GM23338 (cell line): ENCODE data around the gene LARGE1. TPM values are rescaled to one million over a fixed set of nuclear protein-coding genes. Genes with fewer than 3 reads are reported as not detected.

Source experiments
- ATAC-seq: fragments of 200-7000 bp; cut with Tn5 transposase; 3 replicates; pipeline ENCODE4 v1.9.1; 2020
- DNase-seq: peaks from one replicate; pipeline ENCODE4 v3.0.0-alpha.2; 2015; ENCODE audit warnings: low spot score
- H2AFZ ChIP-seq: fragments of 200-600 bp; sonication (generic); 2 replicates; pipeline ENCODE4 v1.8.0; 2016; ENCODE audit warnings: antibody characterized with exemption, mild to moderate bottlenecking, moderate library complexity
- H3F3A ChIP-seq: fragments of 200-600 bp; sonication (generic); replicated peaks from 2 replicates; pipeline ENCODE4 v1.8.0; 2017; ENCODE audit warnings: antibody characterized with exemption, mixed run types, low read depth
- H3K27ac ChIP-seq: fragments of 200-600 bp; sonication (generic); 2 replicates; pipeline ENCODE4 v1.6.1; 2016; ENCODE audit warnings: low read depth
- H3K27me3 ChIP-seq: fragments of 200-600 bp; sonication (generic); 2 replicates; pipeline ENCODE4 v1.8.0; 2016; ENCODE audit warnings: mild to moderate bottlenecking, mixed run types, moderate library complexity; ENCODE audit not compliant: insufficient read depth
- H3K36me3 ChIP-seq: fragments of 200-600 bp; sonication (generic); 2 replicates; pipeline ENCODE4 v1.8.0; 2016; ENCODE audit warnings: mild to moderate bottlenecking; ENCODE audit not compliant: insufficient read depth
- H3K4me1 ChIP-seq: fragments of 200-600 bp; sonication (generic); 2 replicates; pipeline ENCODE4 v1.8.0; 2016; ENCODE audit warnings: mild to moderate bottlenecking, moderate library complexity; ENCODE audit not compliant: insufficient read depth
- H3K4me2 ChIP-seq: fragments of 200-600 bp; sonication (generic); 2 replicates; pipeline ENCODE4 v1.7.1; 2017; ENCODE audit warnings: mixed run types
- H3K4me3 ChIP-seq: fragments of 200-600 bp; sonication (generic); 2 replicates; pipeline ENCODE4 v1.6.1; 2016; ENCODE audit warnings: mixed run types
- H3K79me2 ChIP-seq: fragments of 200-600 bp; sonication (generic); replicated peaks from 2 replicates; pipeline ENCODE4 v1.8.0; 2017; ENCODE audit warnings: mild to moderate bottlenecking; ENCODE audit not compliant: insufficient read depth
- H3K9me2 ChIP-seq: fragments of 200-600 bp; sonication (generic); 2 replicates; pipeline ENCODE4 v1.8.0; 2017; ENCODE audit not compliant: insufficient read depth
- H4K20me1 ChIP-seq: fragments of 200-600 bp; sonication (generic); replicated peaks from 2 replicates; pipeline ENCODE4 v1.8.0; 2017; ENCODE audit warnings: mild to moderate bottlenecking; ENCODE audit not compliant: insufficient read depth
- H3K27ac Mint-ChIP-seq: 2 replicates; pipeline ENCODE4 v1.8.0; 2020; ENCODE audit warnings: inconsistent platforms, mild to moderate bottlenecking, moderate library complexity, mixed read lengths
- H3K27me3 Mint-ChIP-seq: 3 replicates; pipeline ENCODE4 v1.8.0; 2022; ENCODE audit warnings: low read depth, mild to moderate bottlenecking, moderate library complexity, mixed read lengths, inconsistent platforms; ENCODE audit not compliant: insufficient read depth, poor library complexity
- H3K36me3 Mint-ChIP-seq: 3 replicates; pipeline ENCODE4 v1.8.0; 2021; ENCODE audit warnings: low read depth, mild to moderate bottlenecking, inconsistent platforms, moderate library complexity, mixed read lengths
- H3K4me1 Mint-ChIP-seq: 3 replicates; pipeline ENCODE4 v1.8.0; 2020; ENCODE audit warnings: mild to moderate bottlenecking, inconsistent platforms, mixed read lengths
- H3K4me3 Mint-ChIP-seq: 3 replicates; pipeline ENCODE4 v1.8.0; 2021; ENCODE audit warnings: moderate library complexity, mild to moderate bottlenecking, inconsistent platforms, mixed read lengths
- H3K9me3 Mint-ChIP-seq: 3 replicates; pipeline ENCODE4 v1.8.0; 2020; ENCODE audit warnings: moderate library complexity, mild to moderate bottlenecking, inconsistent platforms, mixed read lengths
- CREB1 ChIP-seq: fragments of 250-450 bp; sonication (Bioruptor Pico); IDR thresholded peaks from 2 replicates; pipeline ENCODE4 v1.5.0; 2020; ENCODE audit warnings: low read depth, mild to moderate bottlenecking, moderate library complexity
- EZH2 ChIP-seq: fragments of 200-600 bp; sonication (generic); IDR thresholded peaks from one replicate; pipeline ENCODE4 v1.8.0; 2017; ENCODE audit warnings: antibody characterized with exemption, mild to moderate bottlenecking, low read depth; ENCODE audit not compliant: unreplicated experiment
- EZH2phosphoT487 ChIP-seq: fragments of 200-600 bp; sonication (generic); IDR thresholded peaks from one replicate; pipeline ENCODE4 v1.8.1; 2018; ENCODE audit warnings: antibody characterized with exemption; ENCODE audit not compliant: unreplicated experiment
- JUNB ChIP-seq: IDR thresholded peaks from one replicate; pipeline ENCODE4 v1.6.1; 2016; ENCODE audit warnings: antibody characterized with exemption; ENCODE audit not compliant: unreplicated experiment
- NANOG ChIP-seq: IDR thresholded peaks from 2 replicates; pipeline ENCODE4 v1.6.1; 2016; ENCODE audit warnings: antibody characterized with exemption, borderline replicate concordance
- POLR2AphosphoS5 ChIP-seq: IDR thresholded peaks from 2 replicates; pipeline ENCODE4 v1.6.1; 2016; ENCODE audit warnings: antibody characterized with exemption, low read depth
- STAT1 ChIP-seq: IDR thresholded peaks from one replicate; pipeline ENCODE4 v1.6.1; 2016; ENCODE audit warnings: antibody characterized with exemption; ENCODE audit not compliant: unreplicated experiment
- ZNF114 ChIP-seq: fragments of 250-450 bp; sonication (Bioruptor Pico); IDR thresholded peaks from 2 replicates; pipeline ENCODE4 v1.5.0; 2020; ENCODE audit warnings: mild to moderate bottlenecking, moderate library complexity
- ZNF331 ChIP-seq: fragments of 250-450 bp; sonication (Bioruptor Pico); IDR thresholded peaks from 2 replicates; pipeline ENCODE4 v1.5.0; 2020; ENCODE audit warnings: low read depth, mild to moderate bottlenecking, moderate library complexity
- polyA plus RNA-seq: library from polyadenylated mRNA; unstranded; fragments of >200 nt; fragmentation: Nextera tagmentation; extraction: Ambion mirVana; gene quantifications from 2 replicates; pipeline ENCODE4 v1.2.1, GENCODE V29; 2016
- total RNA-seq: library from RNA; depleted of rRNA; stranded (reverse); fragments of >200 nt; shearing (Covaris generic); gene quantifications from 2 replicates; pipeline ENCODE4 v1.2.3, GENCODE V29; 2014
- TF ChIP-seq, protein P1 (sequence below): IDR thresholded peaks from 2 replicates; pipeline ENCODE4 v1.6.1; 2016; ENCODE audit warnings: antibody characterized with exemption
- TF ChIP-seq, protein P2 (sequence below): fragments of 250-450 bp; sonication (Bioruptor Pico); IDR thresholded peaks from 2 replicates; pipeline ENCODE4 v1.5.0; 2020; ENCODE audit warnings: mild to moderate bottlenecking, moderate library complexity
- TF ChIP-seq, protein P3 (sequence below): IDR thresholded peaks from one replicate; pipeline ENCODE4 v1.6.1; 2018; ENCODE audit warnings: antibody characterized with exemption; ENCODE audit not compliant: unreplicated experiment
- TF ChIP-seq, protein P4 (sequence below), 2 experiments: fragments of 200-600 bp in 1 of 2; sonication (generic) in 1 of 2; conservative IDR thresholded peaks; 2 replicates each; pipeline versions ENCODE4 v1.5.1 to v1.6.1; 2016 to 2017; ENCODE audit warnings: antibody characterized with exemption in 2 of 2, low read depth in 2 of 2, mild to moderate bottlenecking in 2 of 2, moderate library complexity in 1 of 2

The LARGE1 gene
- total and polyA plus RNA-seq, 2 experiments from 2014 or later = 12.8 to 75.6 TPM

DNA sequence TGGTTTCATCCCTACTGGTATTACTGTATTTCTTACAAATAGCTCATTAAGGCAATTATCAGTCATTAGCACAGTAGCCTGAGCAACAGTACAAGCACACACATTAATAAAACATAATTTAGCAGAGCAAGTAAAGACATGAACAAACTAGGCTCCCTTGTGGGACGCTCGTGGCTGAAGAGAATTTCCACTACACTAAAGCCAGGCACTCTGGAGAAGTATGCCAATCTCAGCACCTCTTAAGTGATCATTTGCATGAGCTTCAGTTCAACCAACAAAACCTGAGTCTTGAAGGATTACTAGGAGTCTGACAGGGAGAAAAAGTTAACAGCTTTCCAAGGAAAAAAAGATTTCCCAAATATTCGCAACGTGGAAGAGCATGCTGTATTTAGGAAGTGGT, 109.1 kb downstream of the LARGE1 start:
- no peak for DNase-seq
- Histone ChIP-seq H2AFZ (no peak overlapping the region), H3K79me2 (peaks cover 25% of the 10 kb centered on the region), H3K9me2 (peaks cover 4% of the 10 kb centered on the region; the same call in 1 of the 2 replicates), H3K27ac (no peak overlapping the region), H4K20me1 (peaks cover 56% of the 10 kb centered on the region), H3K4me1 (peaks cover 46% of the 10 kb centered on the region), H3K27me3 (no peaks in the 10 kb centered on the region), H3K4me3 (no peak overlapping the region), H3F3A (no peaks in the 10 kb centered on the region), H3K4me2 (no peak overlapping the region), H3K36me3 (no peaks in the 10 kb centered on the region)
- H3K27me3 Mint-ChIP-seq = peaks cover 4% of the 10 kb centered on the region
- H3K27ac Mint-ChIP-seq = no peak overlapping the region
- peaks cover 29% of the 10 kb centered on the region for H3K36me3 Mint-ChIP-seq
- H3K4me3 Mint-ChIP-seq = no peak overlapping the region
- TF ChIP-seq STAT1 (no peak), CREB1 (CRISPR knock-in tag) (no peak), NANOG (no peak), POLR2AphosphoS5 (no peak), EZH2 (no peak), ZNF331 (CRISPR knock-in tag) (no peak), ZNF114 (CRISPR knock-in tag) (no peak), EZH2phosphoT487 (no peak), JUNB (no peak)
- TF ChIP-seq, protein P1, sequence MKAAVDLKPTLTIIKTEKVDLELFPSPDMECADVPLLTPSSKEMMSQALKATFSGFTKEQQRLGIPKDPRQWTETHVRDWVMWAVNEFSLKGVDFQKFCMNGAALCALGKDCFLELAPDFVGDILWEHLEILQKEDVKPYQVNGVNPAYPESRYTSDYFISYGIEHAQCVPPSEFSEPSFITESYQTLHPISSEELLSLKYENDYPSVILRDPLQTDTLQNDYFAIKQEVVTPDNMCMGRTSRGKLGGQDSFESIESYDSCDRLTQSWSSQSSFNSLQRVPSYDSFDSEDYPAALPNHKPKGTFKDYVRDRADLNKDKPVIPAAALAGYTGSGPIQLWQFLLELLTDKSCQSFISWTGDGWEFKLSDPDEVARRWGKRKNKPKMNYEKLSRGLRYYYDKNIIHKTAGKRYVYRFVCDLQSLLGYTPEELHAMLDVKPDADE = no peak
- TF ChIP-seq, protein P2, sequence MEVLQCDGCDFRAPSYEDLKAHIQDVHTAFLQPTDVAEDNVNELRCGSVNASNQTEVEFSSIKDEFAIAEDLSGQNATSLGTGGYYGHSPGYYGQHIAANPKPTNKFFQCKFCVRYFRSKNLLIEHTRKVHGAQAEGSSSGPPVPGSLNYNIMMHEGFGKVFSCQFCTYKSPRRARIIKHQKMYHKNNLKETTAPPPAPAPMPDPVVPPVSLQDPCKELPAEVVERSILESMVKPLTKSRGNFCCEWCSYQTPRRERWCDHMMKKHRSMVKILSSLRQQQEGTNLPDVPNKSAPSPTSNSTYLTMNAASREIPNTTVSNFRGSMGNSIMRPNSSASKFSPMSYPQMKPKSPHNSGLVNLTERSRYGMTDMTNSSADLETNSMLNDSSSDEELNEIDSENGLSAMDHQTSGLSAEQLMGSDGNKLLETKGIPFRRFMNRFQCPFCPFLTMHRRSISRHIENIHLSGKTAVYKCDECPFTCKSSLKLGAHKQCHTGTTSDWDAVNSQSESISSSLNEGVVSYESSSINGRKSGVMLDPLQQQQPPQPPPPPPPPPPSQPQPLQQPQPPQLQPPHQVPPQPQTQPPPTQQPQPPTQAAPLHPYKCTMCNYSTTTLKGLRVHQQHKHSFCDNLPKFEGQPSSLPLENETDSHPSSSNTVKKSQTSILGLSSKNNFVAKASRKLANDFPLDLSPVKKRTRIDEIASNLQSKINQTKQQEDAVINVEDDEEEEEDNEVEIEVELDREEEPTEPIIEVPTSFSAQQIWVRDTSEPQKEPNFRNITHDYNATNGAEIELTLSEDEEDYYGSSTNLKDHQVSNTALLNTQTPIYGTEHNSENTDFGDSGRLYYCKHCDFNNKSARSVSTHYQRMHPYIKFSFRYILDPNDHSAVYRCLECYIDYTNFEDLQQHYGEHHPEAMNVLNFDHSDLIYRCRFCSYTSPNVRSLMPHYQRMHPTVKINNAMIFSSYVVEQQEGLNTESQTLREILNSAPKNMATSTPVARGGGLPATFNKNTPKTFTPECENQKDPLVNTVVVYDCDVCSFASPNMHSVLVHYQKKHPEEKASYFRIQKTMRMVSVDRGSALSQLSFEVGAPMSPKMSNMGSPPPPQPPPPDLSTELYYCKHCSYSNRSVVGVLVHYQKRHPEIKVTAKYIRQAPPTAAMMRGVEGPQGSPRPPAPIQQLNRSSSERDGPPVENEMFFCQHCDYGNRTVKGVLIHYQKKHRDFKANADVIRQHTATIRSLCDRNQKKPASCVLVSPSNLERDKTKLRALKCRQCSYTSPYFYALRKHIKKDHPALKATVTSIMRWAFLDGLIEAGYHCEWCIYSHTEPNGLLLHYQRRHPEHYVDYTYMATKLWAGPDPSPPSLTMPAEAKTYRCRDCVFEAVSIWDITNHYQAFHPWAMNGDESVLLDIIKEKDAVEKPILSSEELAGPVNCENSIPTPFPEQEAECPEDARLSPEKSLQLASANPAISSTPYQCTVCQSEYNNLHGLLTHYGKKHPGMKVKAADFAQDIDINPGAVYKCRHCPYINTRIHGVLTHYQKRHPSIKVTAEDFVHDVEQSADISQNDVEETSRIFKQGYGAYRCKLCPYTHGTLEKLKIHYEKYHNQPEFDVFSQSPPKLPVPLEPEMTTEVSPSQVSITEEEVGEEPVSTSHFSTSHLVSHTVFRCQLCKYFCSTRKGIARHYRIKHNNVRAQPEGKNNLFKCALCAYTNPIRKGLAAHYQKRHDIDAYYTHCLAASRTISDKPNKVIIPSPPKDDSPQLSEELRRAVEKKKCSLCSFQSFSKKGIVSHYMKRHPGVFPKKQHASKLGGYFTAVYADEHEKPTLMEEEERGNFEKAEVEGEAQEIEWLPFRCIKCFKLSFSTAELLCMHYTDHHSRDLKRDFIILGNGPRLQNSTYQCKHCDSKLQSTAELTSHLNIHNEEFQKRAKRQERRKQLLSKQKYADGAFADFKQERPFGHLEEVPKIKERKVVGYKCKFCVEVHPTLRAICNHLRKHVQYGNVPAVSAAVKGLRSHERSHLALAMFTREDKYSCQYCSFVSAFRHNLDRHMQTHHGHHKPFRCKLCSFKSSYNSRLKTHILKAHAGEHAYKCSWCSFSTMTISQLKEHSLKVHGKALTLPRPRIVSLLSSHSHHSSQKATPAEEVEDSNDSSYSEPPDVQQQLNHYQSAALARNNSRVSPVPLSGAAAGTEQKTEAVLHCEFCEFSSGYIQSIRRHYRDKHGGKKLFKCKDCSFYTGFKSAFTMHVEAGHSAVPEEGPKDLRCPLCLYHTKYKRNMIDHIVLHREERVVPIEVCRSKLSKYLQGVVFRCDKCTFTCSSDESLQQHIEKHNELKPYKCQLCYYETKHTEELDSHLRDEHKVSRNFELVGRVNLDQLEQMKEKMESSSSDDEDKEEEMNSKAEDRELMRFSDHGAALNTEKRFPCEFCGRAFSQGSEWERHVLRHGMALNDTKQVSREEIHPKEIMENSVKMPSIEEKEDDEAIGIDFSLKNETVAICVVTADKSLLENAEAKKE (CRISPR knock-in tag) = no peak
- TF ChIP-seq, protein P3, sequence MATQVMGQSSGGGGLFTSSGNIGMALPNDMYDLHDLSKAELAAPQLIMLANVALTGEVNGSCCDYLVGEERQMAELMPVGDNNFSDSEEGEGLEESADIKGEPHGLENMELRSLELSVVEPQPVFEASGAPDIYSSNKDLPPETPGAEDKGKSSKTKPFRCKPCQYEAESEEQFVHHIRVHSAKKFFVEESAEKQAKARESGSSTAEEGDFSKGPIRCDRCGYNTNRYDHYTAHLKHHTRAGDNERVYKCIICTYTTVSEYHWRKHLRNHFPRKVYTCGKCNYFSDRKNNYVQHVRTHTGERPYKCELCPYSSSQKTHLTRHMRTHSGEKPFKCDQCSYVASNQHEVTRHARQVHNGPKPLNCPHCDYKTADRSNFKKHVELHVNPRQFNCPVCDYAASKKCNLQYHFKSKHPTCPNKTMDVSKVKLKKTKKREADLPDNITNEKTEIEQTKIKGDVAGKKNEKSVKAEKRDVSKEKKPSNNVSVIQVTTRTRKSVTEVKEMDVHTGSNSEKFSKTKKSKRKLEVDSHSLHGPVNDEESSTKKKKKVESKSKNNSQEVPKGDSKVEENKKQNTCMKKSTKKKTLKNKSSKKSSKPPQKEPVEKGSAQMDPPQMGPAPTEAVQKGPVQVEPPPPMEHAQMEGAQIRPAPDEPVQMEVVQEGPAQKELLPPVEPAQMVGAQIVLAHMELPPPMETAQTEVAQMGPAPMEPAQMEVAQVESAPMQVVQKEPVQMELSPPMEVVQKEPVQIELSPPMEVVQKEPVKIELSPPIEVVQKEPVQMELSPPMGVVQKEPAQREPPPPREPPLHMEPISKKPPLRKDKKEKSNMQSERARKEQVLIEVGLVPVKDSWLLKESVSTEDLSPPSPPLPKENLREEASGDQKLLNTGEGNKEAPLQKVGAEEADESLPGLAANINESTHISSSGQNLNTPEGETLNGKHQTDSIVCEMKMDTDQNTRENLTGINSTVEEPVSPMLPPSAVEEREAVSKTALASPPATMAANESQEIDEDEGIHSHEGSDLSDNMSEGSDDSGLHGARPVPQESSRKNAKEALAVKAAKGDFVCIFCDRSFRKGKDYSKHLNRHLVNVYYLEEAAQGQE = no peak
- TF ChIP-seq, protein P4, sequence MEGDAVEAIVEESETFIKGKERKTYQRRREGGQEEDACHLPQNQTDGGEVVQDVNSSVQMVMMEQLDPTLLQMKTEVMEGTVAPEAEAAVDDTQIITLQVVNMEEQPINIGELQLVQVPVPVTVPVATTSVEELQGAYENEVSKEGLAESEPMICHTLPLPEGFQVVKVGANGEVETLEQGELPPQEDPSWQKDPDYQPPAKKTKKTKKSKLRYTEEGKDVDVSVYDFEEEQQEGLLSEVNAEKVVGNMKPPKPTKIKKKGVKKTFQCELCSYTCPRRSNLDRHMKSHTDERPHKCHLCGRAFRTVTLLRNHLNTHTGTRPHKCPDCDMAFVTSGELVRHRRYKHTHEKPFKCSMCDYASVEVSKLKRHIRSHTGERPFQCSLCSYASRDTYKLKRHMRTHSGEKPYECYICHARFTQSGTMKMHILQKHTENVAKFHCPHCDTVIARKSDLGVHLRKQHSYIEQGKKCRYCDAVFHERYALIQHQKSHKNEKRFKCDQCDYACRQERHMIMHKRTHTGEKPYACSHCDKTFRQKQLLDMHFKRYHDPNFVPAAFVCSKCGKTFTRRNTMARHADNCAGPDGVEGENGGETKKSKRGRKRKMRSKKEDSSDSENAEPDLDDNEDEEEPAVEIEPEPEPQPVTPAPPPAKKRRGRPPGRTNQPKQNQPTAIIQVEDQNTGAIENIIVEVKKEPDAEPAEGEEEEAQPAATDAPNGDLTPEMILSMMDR (conservative IDR thresholded peaks at IDR 0.05; ENCODE audit: low read depth in 2 of 2) = no peak
- 0 out of 3 replicates have a peak, but pooled peaks cover under 1% of the 10 kb centered on the region for H3K9me3 Mint-ChIP-seq
- H3K4me1 Mint-ChIP-seq = peaks cover 62% of the 10 kb centered on the region
- peak; percentile 42 for ATAC-seq
